Loucy (cell line): Measurements from ENCODE around the gene USP11.
A peak's percentile ranks its signal among the peaks of the same experiment; 100 is the strongest.

Experiments used
- H2AFZ ChIP-seq: fragments of 200-600 bp; sonication (generic); 2 replicates; pipeline ENCODE4 v1.6.0; 2016; ENCODE audit warnings: antibody characterized with exemption, mild to moderate bottlenecking, low read length, moderate library complexity
- H3F3A ChIP-seq: fragments of 200-600 bp; 2 replicates; pipeline ENCODE4 v1.6.0; 2016; ENCODE audit warnings: antibody characterized with exemption, low read depth, mild to moderate bottlenecking
- H3K27me3 ChIP-seq: fragments of 200-600 bp; sonication (generic); 2 replicates; pipeline ENCODE4 v1.6.1; 2014; ENCODE audit warnings: low read length, mild to moderate bottlenecking; ENCODE audit not compliant: insufficient read depth, poor library complexity, severe bottlenecking
- H3K36me3 ChIP-seq: fragments of 200-600 bp; sonication (generic); 2 replicates; pipeline ENCODE4 v1.6.1; 2016; ENCODE audit warnings: low read length; ENCODE audit not compliant: insufficient read depth
- H3K4me1 ChIP-seq: fragments of 200-600 bp; sonication (generic); 2 replicates; pipeline ENCODE4 v1.5.1; 2014; ENCODE audit warnings: low read length, mild to moderate bottlenecking; ENCODE audit not compliant: insufficient read depth, poor library complexity, severe bottlenecking
- H3K4me2 ChIP-seq: fragments of 200-600 bp; sonication (generic); 2 replicates; pipeline ENCODE4 v1.6.0; 2014; ENCODE audit warnings: antibody characterized with exemption, low read length, low read depth, mild to moderate bottlenecking; ENCODE audit not compliant: poor library complexity, severe bottlenecking
- H3K4me3 ChIP-seq: fragments of 200-600 bp; sonication (generic); 2 replicates; pipeline ENCODE4 v1.5.1; 2014; ENCODE audit warnings: low read length, mild to moderate bottlenecking, mixed read lengths; ENCODE audit not compliant: poor library complexity, severe bottlenecking
- H3K79me2 ChIP-seq: fragments of 200-600 bp; sonication (generic); 2 replicates; pipeline ENCODE4 v1.6.1; 2014; ENCODE audit warnings: low read length; ENCODE audit not compliant: insufficient read depth
- H3K9ac ChIP-seq: fragments of 200-600 bp; sonication (generic); 2 replicates; pipeline ENCODE4 v1.6.0; 2014; ENCODE audit warnings: mild to moderate bottlenecking, low read depth, low read length, moderate library complexity; ENCODE audit not compliant: poor library complexity, severe bottlenecking
- H3K9me2 ChIP-seq: fragments of 200-600 bp; sonication (generic); replicated peaks from 2 replicates; pipeline ENCODE4 v1.6.1; 2016; ENCODE audit warnings: low read depth, low read length, mixed read lengths
- H3K9me3 ChIP-seq: fragments of 200-600 bp; sonication (generic); 2 replicates; pipeline ENCODE4 v1.6.1; 2014; ENCODE audit warnings: mild to moderate bottlenecking, antibody characterized with exemption, low read length, low read depth; ENCODE audit not compliant: insufficient read depth
- H4K20me1 ChIP-seq: fragments of 200-600 bp; sonication (generic); 2 replicates; pipeline ENCODE4 v1.6.0; 2014; ENCODE audit warnings: antibody characterized with exemption, low read length, mild to moderate bottlenecking; ENCODE audit not compliant: insufficient read depth, poor library complexity, severe bottlenecking
- CTCF ChIP-seq: fragments of 200-600 bp; sonication (generic); conservative IDR thresholded peaks from 2 replicates; pipeline ENCODE4 v1.5.1; 2014; ENCODE audit warnings: mild to moderate bottlenecking, antibody characterized with exemption, low read length
- EZH2phosphoT487 ChIP-seq: fragments of 200-600 bp; IDR thresholded peaks from 2 replicates; pipeline ENCODE4 v1.6.1; 2018; ENCODE audit warnings: antibody characterized with exemption, mild to moderate bottlenecking, moderate library complexity, borderline replicate concordance

USP11 gene

DNA sequence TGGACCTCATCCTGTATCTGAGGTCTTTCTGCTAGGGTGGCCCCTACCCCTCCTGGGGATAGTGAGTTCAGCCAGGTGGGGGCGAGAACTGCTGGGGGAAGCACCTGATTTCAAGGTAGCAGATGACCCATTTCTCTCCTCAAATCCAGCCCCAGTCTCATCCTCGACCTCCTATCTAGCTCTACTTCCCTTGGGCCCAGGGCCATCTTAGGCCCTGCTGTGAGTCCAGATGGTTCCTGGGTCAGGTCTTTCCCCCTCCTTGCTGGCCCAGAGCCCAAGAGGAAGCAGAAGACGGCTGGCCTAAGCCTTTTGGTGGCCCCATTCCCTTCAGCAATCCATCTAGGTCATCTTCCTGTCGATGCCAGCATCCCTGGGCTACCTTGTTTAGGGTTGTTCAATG is 11.1 kb upstream of the USP11 start:
- Histone ChIP-seq H3K4me2 (peak overlapping the region; percentile 95), H4K20me1 (peaks cover 46% of the 10 kb centered on the region), H3K4me3 (peak overlapping the region; percentile 79), H3K36me3 (peaks cover 40% of the 10 kb centered on the region; the same call in 1 of the 2 replicates), H3K9ac (no peak overlapping the region), H2AFZ (no peak overlapping the region), H3K9me2 (no peaks in the 10 kb centered on the region), H3F3A (no peaks in the 10 kb centered on the region), H3K4me1 (peaks cover 10% of the 10 kb centered on the region), H3K79me2 (peaks cover 53% of the 10 kb centered on the region), H3K9me3 (no peaks in the 10 kb centered on the region), H3K27me3 (peaks cover 4% of the 10 kb centered on the region)
- TF ChIP-seq CTCF (no peak), EZH2phosphoT487 (no peak)

DNA sequence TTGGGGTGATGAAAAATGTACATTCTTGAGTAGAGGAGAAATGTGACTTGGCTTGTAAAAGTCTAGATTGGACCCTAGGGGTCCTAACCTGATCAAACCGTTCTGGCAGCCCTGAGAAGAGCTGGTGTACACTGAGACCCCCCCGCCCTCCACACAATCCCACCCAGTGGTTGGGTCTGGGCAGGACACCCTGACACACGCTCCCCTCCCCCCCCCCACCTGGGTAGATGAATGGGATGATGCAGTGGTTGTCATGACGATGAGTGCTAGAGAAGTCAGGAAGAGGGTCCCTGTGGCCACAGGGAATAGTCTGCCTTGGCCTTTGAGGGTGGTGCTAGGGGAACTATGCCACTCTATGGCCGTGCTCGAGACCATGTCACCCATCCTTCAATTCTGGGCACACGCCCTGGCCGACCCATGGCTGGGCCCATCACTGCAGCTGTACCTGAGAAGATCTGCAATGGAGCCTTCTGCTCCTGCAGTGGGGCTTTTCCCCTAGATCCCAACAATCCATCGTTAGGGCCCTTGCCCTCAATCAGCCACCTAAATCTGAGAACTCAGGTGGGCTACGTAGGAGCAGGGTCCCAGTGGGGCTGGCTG is 10.0 kb upstream of the USP11 start:
- Histone ChIP-seq H3K9ac (no peak overlapping the region), H3K9me2 (no peaks in the 10 kb centered on the region), H3K36me3 (peaks cover 47% of the 10 kb centered on the region; the same call in 1 of the 2 replicates), H3K4me3 (no peak overlapping the region), H3K9me3 (no peaks in the 10 kb centered on the region), H3F3A (no peaks in the 10 kb centered on the region), H3K4me2 (no peak overlapping the region), H4K20me1 (peaks cover 46% of the 10 kb centered on the region), H2AFZ (no peak overlapping the region), H3K4me1 (peaks cover 5% of the 10 kb centered on the region), H3K79me2 (peaks cover 53% of the 10 kb centered on the region), H3K27me3 (peaks cover 4% of the 10 kb centered on the region)
- TF ChIP-seq EZH2phosphoT487 (no peak), CTCF (no peak)

GRCh38 chrX:47223476-47224250 is 9.1 kb upstream of the USP11 start:
- peaks cover 5% of the 10 kb centered on the region for H3K4me1 ChIP-seq
- no peaks in the 10 kb centered on the region for H3K9me3 ChIP-seq
- peaks cover 51% of the 10 kb centered on the region for H3K79me2 ChIP-seq
- H3K27me3 ChIP-seq = peaks cover 4% of the 10 kb centered on the region
- TF ChIP-seq CTCF (no peak), EZH2phosphoT487 (no peak)
- H4K20me1 ChIP-seq = peaks cover 45% of the 10 kb centered on the region
- no peaks in the 10 kb centered on the region for H3K9me2 ChIP-seq
- H3F3A ChIP-seq = no peaks in the 10 kb centered on the region
- H2AFZ ChIP-seq = no peak overlapping the region
- H3K36me3 ChIP-seq = peaks cover 53% of the 10 kb centered on the region; the same call in 1 of the 2 replicates
- no peak overlapping the region for H3K4me2 ChIP-seq
- H3K4me3 ChIP-seq = no peak overlapping the region
- no peak overlapping the region for H3K9ac ChIP-seq
